GM18502 (cell line): ENCODE measurements around the gene CDH4.

Source experiments
- ATAC-seq: cut with Tn5 transposase; IDR thresholded peaks from one replicate; pipeline ENCODE4 v1.9.1; 2021; ENCODE audit warnings: mild to moderate bottlenecking; ENCODE audit not compliant: unreplicated experiment, poor library complexity

The CDH4 gene

GRCh38 chr20:61561111-61561830 lies 309.2 kb downstream of the CDH4 start:
- ATAC-seq = no peak

- no peak for ATAC-seq
These were observed 310.4 kb downstream of the CDH4 start for GRCh38 chr20:61562491-61562890.

- no peak for ATAC-seq
These were observed 310.9 kb downstream of the CDH4 start for GRCh38 chr20:61562897-61563504.

GRCh38 chr20:61564628-61565027 lies 312.6 kb downstream of the CDH4 start:
- no peak for ATAC-seq

GRCh38 chr20:61565791-61566190 lies 313.7 kb downstream of the CDH4 start:
- ATAC-seq = no peak

GRCh38 chr20:61566691-61567090 lies 314.6 kb downstream of the CDH4 start:
- ATAC-seq = no peak

- ATAC-seq = no peak
These were observed 315.1 kb downstream of the CDH4 start for GRCh38 chr20:61567204-61567603.

- ATAC-seq = no peak
These were observed 317.8 kb downstream of the CDH4 start for GRCh38 chr20:61569825-61570224.

- no peak for ATAC-seq
These were observed 318.7 kb downstream of the CDH4 start for GRCh38 chr20:61570646-61571195.

- ATAC-seq = no peak
These were observed 319.2 kb downstream of the CDH4 start for GRCh38 chr20:61571221-61571620.

GRCh38 chr20:61571916-61572711 lies 320.1 kb downstream of the CDH4 start:
- ATAC-seq = no peak

GRCh38 chr20:61572789-61573188 lies 320.7 kb downstream of the CDH4 start:
- no peak for ATAC-seq

- no peak for ATAC-seq
These were observed 321.6 kb downstream of the CDH4 start for GRCh38 chr20:61573415-61574305.

GRCh38 chr20:61575151-61575937 lies 323.3 kb downstream of the CDH4 start:
- ATAC-seq = no peak

GRCh38 chr20:61576372-61576771 lies 324.3 kb downstream of the CDH4 start:
- no peak for ATAC-seq

- ATAC-seq = no peak
These were observed 325.0 kb downstream of the CDH4 start for GRCh38 chr20:61577065-61577464.

GRCh38 chr20:61579908-61580307 lies 327.8 kb downstream of the CDH4 start:
- ATAC-seq = no peak

- ATAC-seq = no peak
These were observed 329.1 kb downstream of the CDH4 start for GRCh38 chr20:61580958-61581824.
